Astrocyte (in vitro differentiated cells and primary cell): ENCODE data around the gene NEMP1.

Experiments used
- EZH2 ChIP-seq: IDR thresholded peaks from 2 replicates; pipeline ENCODE4 v1.6.1; 2012; ENCODE audit warnings: mild to moderate bottlenecking, low read length, inconsistent platforms; ENCODE audit not compliant: insufficient read depth
- TF ChIP-seq, protein P1 (sequence below): IDR thresholded peaks from 2 replicates; pipeline ENCODE4 v1.5.1; 2011; ENCODE audit warnings: low read depth, mild to moderate bottlenecking, inconsistent platforms, low read length, moderate library complexity; ENCODE audit not compliant: insufficient read depth

DNA sequence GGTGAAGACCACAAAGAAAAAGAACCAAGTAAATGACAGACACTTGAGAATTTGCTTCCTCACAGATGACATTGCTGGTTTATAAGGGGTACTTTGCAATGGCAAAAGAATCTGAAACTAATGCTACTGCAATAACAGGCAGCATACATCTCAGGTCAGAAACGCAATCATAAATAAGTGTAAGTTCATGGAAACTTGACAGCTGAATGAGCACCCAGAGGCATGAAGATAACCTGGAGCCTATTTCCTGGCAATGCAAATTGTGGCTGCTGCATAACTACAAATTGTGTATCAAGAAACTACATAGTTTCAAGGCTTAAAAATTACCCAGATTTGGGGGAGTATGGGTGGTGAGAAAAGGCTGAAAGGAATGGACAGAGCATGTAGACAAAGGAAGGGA, 20.1 kb downstream of the NEMP1 start:
- TF ChIP-seq, protein P1, sequence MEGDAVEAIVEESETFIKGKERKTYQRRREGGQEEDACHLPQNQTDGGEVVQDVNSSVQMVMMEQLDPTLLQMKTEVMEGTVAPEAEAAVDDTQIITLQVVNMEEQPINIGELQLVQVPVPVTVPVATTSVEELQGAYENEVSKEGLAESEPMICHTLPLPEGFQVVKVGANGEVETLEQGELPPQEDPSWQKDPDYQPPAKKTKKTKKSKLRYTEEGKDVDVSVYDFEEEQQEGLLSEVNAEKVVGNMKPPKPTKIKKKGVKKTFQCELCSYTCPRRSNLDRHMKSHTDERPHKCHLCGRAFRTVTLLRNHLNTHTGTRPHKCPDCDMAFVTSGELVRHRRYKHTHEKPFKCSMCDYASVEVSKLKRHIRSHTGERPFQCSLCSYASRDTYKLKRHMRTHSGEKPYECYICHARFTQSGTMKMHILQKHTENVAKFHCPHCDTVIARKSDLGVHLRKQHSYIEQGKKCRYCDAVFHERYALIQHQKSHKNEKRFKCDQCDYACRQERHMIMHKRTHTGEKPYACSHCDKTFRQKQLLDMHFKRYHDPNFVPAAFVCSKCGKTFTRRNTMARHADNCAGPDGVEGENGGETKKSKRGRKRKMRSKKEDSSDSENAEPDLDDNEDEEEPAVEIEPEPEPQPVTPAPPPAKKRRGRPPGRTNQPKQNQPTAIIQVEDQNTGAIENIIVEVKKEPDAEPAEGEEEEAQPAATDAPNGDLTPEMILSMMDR, result no peak
- TF ChIP-seq EZH2, result no peak
